MM.1S (cell line): ENCODE measurements around the gene SYNGR4.

Source experiments
- DNase-seq: peaks from one replicate; pipeline ENCODE4 v3.0.0-alpha.2; 2015
- H2AFZ ChIP-seq: fragments of 300-600 bp; sonication (generic); 2 replicates; pipeline ENCODE4 v1.6.0; 2016; ENCODE audit warnings: antibody characterized with exemption, low read length
- H3F3A ChIP-seq: fragments of 300-600 bp; sonication (generic); 2 replicates; pipeline ENCODE4 v1.6.1; 2016; ENCODE audit warnings: mild to moderate bottlenecking, antibody characterized with exemption, low read length, moderate library complexity, mixed read lengths; ENCODE audit not compliant: insufficient read depth
- H3K27ac ChIP-seq: fragments of 300-600 bp; sonication (generic); 2 replicates; pipeline ENCODE4 v1.5.1; 2016; ENCODE audit warnings: mild to moderate bottlenecking, low read length
- H3K27me3 ChIP-seq: fragments of 300-600 bp; sonication (generic); replicated peaks from 2 replicates; pipeline ENCODE4 v1.6.0; 2016; ENCODE audit warnings: low read length; ENCODE audit not compliant: insufficient read depth
- H3K36me3 ChIP-seq: fragments of 300-600 bp; sonication (generic); replicated peaks from 2 replicates; pipeline ENCODE4 v1.6.1; 2016; ENCODE audit warnings: mild to moderate bottlenecking, low read length, mixed read lengths; ENCODE audit not compliant: insufficient read depth
- H3K4me1 ChIP-seq: fragments of 300-600 bp; sonication (generic); 2 replicates; pipeline ENCODE4 v1.6.1; 2016; ENCODE audit warnings: low read length, mixed read lengths
- H3K4me2 ChIP-seq: fragments of 300-600 bp; sonication (generic); 2 replicates; pipeline ENCODE4 v1.6.0; 2016; ENCODE audit warnings: low read depth, low read length
- H3K4me3 ChIP-seq: fragments of 300-600 bp; sonication (generic); 2 replicates; pipeline ENCODE4 v1.5.1; 2016; ENCODE audit warnings: low read length, mixed read lengths
- H3K79me2 ChIP-seq: fragments of 300-600 bp; sonication (generic); 2 replicates; pipeline ENCODE4 v1.6.1; 2016; ENCODE audit warnings: mixed run types, low read length, mixed read lengths
- H3K9ac ChIP-seq: fragments of 300-600 bp; sonication (generic); 2 replicates; pipeline ENCODE4 v1.6.1; 2016; ENCODE audit warnings: low read length, mixed read lengths
- H3K9me2 ChIP-seq: fragments of 300-600 bp; sonication (generic); replicated peaks from 2 replicates; pipeline ENCODE4 v1.6.1; 2016; ENCODE audit warnings: mild to moderate bottlenecking, low read length, mixed read lengths; ENCODE audit not compliant: insufficient read depth
- H3K9me3 ChIP-seq: fragments of 300-600 bp; sonication (generic); replicated peaks from 2 replicates; pipeline ENCODE4 v1.6.1; 2016; ENCODE audit warnings: mild to moderate bottlenecking, low read length, mixed read lengths; ENCODE audit not compliant: insufficient read depth
- H4K20me1 ChIP-seq: fragments of 300-600 bp; sonication (generic); 2 replicates; pipeline ENCODE4 v1.6.1; 2016; ENCODE audit warnings: mild to moderate bottlenecking, low read length, moderate library complexity, mixed read lengths; ENCODE audit not compliant: insufficient read depth
- CTCF ChIP-seq: fragments of 300-600 bp; sonication (generic); IDR thresholded peaks from 2 replicates; pipeline ENCODE4 v1.5.1; 2016; ENCODE audit warnings: antibody characterized with exemption, low read length, mixed read lengths
- EZH2 ChIP-seq: fragments of 300-600 bp; sonication (generic); optimal IDR thresholded peaks from 2 replicates; pipeline ENCODE3; 2017; ENCODE audit warnings: low read depth, mild to moderate bottlenecking, antibody characterized with exemption, low read length, mixed read lengths
- EZH2phosphoT487 ChIP-seq: fragments of 300-600 bp; sonication (generic); IDR thresholded peaks from 2 replicates; pipeline ENCODE4 v1.6.1; 2018; ENCODE audit warnings: antibody characterized with exemption, low read length

SYNGR4 gene

DNA sequence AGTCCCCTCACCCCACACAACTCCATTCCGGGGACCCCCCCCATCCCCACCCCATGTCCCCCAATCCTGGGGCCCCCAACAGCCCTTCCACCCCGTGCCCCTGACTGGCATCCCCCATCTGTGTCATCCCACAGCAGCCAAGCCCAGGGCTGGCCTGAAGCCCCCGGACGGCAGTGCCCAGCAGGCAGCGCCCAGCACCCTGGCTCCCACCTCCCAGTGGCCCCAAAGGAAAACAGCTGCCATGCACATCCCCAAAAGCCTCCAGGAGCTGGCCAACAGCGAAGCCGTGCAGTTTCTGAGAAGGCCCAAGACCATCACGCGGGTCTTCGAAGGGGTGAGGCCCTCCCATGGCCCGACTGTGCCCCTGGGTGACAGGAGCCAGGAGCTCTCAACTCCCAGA lies 1.4 kb downstream of the SYNGR4 start:
- Histone ChIP-seq H3K27ac (no peak overlapping the region), H3K9me2 (no peaks in the 10 kb centered on the region)

DNA sequence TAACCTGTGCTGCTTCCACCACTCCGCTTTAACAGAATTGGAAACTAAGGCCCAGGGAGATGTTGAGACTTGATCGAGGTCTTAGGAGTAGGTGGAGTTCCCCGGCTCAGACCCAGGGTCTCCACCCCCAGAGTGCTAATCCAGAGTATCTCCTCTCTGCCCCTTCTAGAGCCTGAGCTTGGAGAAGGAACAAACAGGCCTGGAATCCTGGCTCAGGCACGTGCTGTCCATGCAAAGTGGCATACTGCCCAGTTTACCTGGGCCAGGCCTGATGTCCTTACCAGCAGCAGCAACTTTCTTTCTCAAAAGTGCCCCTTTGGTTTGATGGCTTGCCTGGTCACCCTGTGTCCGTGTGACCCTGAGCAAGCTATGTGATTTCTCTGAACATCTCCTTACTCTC lies 3.7 kb downstream of the SYNGR4 start:
- no peaks in the 10 kb centered on the region for H3K79me2 ChIP-seq
- no peaks in the 10 kb centered on the region for H4K20me1 ChIP-seq
- TF ChIP-seq CTCF = no peak
- no peak for TF ChIP-seq EZH2phosphoT487
- no peak for TF ChIP-seq EZH2
- no peak overlapping the region for H3K4me3 ChIP-seq
- no peak overlapping the region for H3K4me2 ChIP-seq
- no peaks in the 10 kb centered on the region for H3K36me3 ChIP-seq
- H3K9ac ChIP-seq = no peak overlapping the region
- H3K4me1 ChIP-seq = peaks cover 14% of the 10 kb centered on the region
- H3K27ac ChIP-seq = no peak overlapping the region
- H2AFZ ChIP-seq = no peak overlapping the region
- DNase-seq = no peak
- H3K9me3 ChIP-seq = no peaks in the 10 kb centered on the region
- peaks cover 12% of the 10 kb centered on the region for H3F3A ChIP-seq
- no peaks in the 10 kb centered on the region for H3K27me3 ChIP-seq
- H3K9me2 ChIP-seq = no peaks in the 10 kb centered on the region

More for the DNA sequence above, 1.4 kb downstream of the SYNGR4 start:
- no peak overlapping the region for H3K4me2 ChIP-seq
- no peak overlapping the region for H2AFZ ChIP-seq
- peaks cover 12% of the 10 kb centered on the region for H3F3A ChIP-seq
- H3K27me3 ChIP-seq = no peaks in the 10 kb centered on the region
- no peak for DNase-seq
- no peaks in the 10 kb centered on the region for H3K36me3 ChIP-seq
- H3K4me1 ChIP-seq = peaks cover 18% of the 10 kb centered on the region
- no peak overlapping the region for H3K9ac ChIP-seq
- no peaks in the 10 kb centered on the region for H4K20me1 ChIP-seq
- H3K9me3 ChIP-seq = no peaks in the 10 kb centered on the region
- 0 out of 2 replicates have a peak, but pooled peaks cover 7% of the 10 kb centered on the region for H3K79me2 ChIP-seq
- no peak overlapping the region for H3K4me3 ChIP-seq
- no peak for TF ChIP-seq EZH2
- TF ChIP-seq CTCF = no peak
- no peak for TF ChIP-seq EZH2phosphoT487

DNA sequence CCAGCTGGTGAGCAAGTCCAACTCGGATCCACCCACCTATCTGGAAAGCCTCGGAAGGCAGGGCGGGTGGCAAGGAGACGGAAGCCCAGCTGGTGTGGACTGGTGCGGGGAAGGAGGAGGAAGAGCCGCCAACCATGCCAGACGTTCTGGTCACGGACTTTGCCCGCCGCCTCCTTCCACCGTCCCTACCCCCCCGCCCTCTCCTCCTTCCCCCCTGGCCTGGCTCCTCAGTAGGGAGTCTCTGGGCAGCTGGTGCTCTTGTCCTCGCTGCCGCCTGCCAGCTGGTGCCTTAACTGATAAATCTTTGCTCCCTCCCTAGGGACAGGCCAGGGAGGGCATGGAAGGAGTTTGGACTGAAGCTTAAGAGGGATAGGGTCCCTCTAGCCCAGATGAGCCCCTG lies 4.8 kb downstream of the SYNGR4 start:
- Histone ChIP-seq H3F3A (peaks cover 6% of the 10 kb centered on the region; the same call in 1 of the 2 replicates), H3K9ac (no peak overlapping the region), H3K36me3 (no peaks in the 10 kb centered on the region), H3K4me2 (no peak overlapping the region), H3K9me3 (no peaks in the 10 kb centered on the region), H3K27ac (no peak overlapping the region), H3K9me2 (no peaks in the 10 kb centered on the region), H3K27me3 (no peaks in the 10 kb centered on the region), H2AFZ (no peak overlapping the region), H3K79me2 (no peaks in the 10 kb centered on the region), H4K20me1 (no peaks in the 10 kb centered on the region), H3K4me3 (no peak overlapping the region), H3K4me1 (peaks cover 8% of the 10 kb centered on the region)
- TF ChIP-seq CTCF (no peak), EZH2 (no peak), EZH2phosphoT487 (no peak)
- no peak for DNase-seq
